Stimulated activated CD4-positive, alpha-beta T cell treated with anti-CD3 and anti-CD28 coated beads, Interleukin-4, amount 100 ng/mL, for 48 hours (primary cell): ENCODE results near the gene LRRC73.
A peak's percentile ranks its signal among the peaks of the same experiment; 100 is the strongest.
"Not testable (repeated sequence)": the region's sequence is repeated elsewhere in the genome, so short reads cannot be mapped to it uniquely, and the experiment has no call there.

Experiments used
- DNase-seq, 2 donors: peaks; one replicate each; pipeline ENCODE4 v3.0.0-alpha.2; 2020; ENCODE audit warnings: low read depth in 2 of 2

LRRC73 gene

DNA sequence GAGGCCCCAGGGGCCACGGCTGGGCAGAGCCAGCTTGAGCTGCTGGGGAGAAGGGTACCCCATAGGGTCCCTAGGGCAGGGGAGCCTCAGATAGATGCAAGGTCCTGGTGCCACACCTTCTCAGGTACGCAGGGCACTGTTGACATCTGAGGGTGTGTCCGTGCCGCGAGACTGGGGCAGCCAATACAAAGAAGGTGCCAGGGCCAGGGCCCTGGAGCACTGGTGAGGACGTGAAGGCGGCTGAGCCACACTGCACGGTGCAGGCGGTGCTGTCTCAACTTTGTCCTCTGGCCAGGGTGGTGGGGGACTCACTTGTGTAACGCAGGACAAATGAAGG is 649 bp upstream of the LRRC73 start:
- no peak for DNase-seq

DNA sequence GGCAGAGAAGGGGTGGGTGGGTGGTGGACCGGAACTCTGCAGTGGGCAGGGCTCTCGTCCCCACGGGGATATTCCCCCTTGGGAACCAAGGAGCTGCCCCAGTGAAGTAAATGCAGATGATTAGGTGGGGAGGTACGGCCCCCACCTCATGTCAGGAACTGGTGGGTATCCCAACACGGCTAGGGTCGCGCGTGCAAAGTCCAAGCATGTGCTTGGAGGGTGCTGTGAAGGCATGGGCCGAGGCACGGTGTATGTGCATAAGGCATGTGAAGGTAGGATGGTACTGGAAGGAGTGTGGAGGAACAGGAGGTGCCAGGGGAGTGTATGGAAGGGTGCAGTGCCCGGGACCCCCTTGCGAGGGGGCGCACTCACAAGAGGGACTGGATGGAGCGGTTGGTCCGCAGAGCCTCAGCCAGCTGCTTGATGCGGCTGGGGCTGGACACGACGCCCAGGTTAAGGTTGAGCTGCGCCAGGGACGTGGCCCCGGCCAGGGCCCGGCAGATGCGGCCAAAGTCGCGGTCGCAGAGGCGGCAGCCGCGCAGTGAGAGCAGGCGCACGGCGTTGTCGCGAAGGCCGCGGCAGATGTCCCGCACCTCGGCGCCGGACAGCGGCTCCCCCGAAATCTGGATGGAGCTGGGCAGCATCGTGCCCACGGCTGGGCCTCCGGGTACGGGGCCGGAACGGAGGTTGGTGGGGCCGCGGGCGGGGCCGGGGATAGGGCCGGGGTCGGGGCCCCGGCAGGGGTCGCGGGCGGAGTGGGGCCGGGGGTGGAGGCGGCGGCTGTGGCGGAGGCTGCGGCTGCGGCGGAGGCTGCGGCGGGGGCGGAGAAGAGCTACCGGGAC is 783 bp downstream of the LRRC73 start:
- no peak for DNase-seq

DNA sequence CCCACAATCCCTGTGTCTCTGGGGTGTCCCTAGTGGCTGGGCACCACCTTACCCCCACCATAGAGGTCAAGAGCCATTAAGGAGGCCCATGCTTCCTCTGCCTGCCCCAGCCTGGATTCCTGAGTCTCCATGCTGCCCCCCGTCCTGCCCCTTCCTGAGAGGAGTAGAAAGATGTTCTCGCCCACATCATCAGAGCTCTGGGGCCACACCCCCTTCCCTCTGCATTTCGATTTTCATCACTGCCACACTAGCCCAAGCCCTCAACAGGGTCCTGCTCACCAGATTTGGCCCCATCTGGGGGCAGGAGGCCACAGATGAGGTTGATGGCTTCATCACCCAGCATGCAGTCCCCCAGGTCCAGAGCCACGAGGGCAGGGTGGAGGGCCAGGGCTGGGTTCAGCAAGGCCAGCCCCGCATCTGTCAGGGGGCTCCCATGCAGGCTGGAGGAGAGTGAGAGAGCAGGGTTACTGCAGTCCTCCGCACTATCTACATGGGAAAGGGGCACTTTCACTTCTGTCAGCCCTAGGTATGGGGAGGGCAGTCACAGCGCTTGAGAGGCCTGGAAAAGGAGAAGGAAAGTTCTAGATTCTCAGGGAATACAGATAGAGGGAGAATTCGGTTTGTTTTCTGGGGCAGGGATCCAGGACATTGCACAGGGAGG is 1.5 kb downstream of the LRRC73 start:
- no peak for DNase-seq

DNA sequence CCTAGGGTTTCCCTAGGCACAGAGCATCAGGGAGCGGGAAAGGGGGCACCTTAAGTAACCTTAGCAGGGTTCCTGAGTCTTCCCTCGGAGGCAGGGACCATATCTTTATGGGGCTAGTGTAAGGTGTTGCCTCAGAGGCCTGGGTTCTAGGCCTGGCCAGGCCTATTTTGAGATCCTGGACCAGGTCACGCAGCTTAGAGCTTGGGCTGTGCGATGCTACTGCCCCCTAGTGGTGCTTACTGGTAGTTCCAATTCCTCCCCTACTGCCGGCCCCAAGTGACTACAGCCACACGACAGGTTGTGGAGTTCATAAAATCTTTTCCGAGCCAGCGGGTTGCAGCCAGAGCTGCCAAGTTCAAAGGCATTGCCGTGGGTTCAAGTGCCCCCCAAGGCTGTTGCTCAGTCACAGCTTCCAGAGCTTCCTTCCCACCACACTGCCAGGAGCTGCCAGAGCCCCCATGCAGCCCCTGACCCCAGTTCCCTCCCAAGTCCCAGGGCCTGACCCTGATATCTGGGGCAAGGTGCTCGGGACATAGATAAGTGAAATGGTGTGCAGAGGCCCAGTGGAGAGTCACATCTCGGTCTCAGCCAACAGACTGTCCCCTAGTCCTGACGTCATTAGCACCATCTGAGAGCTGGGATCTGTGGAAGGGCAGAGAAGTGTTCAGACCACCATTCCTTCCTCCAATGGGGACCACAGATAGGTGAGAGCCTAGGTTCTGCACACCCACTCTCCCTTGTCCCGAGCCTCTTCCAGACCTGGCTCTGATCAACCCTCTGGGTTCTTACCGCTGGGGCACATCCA is 3.3 kb downstream of the LRRC73 start:
- DNase-seq, result peak; percentile 68 to 78

DNA sequence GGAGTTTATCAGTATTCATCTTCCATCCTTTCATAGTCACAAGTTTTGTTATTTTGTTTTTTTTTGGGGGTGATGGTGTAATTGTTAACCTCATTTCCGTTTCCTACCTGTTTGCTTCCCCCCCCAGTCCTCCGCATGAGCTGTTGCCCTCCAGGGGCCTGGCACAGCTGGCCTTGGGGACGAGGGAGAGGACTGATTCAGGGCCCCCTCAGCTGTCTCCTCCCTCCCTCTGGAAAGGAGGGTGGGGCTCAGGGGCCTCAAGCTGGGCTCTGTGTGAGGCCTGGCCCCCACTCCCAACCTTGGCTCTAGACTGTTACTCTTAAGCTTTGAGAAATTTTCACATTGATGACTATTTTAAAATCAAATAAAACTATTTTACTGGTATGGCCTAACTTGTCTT is 4.0 kb downstream of the LRRC73 start:
- no peak for DNase-seq

DNA sequence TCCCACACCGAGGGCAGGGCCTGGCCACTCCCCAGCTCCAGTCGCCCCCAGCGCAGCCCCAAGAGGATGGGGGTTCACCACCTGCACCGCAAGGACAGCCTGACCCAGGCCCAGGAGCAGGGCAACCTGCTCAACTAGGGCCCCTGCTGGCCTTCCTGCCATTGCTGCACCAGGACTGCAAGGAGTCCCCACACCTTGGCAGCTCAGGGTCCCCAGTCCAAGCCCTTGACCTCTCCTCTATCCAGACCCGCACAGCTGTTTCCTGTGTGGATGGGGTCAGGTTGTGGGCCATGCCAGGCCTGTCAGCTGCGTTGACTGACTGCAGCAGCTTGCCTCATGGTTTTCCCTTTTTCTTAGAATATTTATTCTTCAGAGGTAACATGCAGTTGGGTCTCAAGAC is 4.4 kb downstream of the LRRC73 start:
- DNase-seq, result no peak

DNA sequence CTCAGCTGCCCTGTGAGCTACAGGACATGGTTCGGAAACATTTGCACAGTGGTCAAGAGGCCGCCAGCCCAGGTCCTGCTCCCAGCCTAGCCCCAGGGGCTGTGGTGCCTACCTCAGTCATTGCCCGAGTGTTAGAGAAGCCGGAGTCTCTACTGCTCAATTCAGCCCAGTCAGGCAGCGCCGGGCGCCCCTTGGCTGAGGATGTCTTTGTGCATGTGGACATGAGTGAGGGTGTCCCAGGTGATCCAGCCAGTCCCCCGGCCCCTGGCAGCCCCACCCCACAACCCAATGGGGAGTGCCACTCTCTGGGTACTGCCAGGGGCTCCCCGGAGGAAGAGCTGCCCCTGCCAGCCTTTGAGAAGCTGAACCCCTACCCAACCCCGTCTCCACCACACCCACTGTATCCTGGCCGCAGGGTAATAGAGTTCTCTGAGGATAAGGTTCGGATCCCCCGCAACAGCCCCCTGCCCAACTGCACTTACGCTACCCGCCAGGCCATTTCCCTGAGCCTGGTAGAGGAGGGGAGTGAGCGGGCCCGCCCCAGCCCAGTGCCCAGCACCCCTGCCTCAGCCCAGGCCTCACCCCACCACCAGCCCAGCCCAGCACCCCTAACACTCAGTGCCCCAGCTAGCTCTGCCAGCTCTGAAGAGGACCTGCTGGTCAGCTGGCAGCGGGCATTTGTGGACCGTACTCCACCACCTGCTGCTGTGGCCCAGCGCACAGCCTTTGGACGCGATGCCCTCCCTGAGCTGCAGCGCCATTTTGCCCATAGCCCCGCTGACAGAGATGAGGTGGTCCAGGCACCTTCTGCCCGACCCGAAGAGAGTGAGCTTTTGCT is 5.2 kb downstream of the LRRC73 start:
- DNase-seq, result no peak

DNA sequence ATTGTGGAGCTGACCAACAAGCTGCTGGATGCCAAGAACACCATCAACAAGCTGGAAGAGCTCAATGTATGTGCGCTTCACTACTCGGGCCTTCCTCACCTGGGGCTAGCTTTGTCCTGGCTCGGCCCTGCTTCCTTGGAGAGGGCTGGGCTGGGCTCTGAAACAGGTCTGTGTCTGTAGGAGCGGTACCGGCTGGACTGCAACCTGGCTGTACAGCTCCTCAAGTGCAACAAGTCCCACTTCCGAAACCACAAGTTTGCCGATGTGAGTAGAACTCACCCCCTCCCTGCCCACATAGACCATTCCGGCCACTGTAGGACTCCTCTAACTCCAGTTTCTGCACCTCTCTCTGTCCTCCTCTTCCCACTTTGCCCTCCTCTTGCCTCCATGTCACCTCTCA is 6.7 kb downstream of the LRRC73 start:
- DNase-seq, result no peak

DNA sequence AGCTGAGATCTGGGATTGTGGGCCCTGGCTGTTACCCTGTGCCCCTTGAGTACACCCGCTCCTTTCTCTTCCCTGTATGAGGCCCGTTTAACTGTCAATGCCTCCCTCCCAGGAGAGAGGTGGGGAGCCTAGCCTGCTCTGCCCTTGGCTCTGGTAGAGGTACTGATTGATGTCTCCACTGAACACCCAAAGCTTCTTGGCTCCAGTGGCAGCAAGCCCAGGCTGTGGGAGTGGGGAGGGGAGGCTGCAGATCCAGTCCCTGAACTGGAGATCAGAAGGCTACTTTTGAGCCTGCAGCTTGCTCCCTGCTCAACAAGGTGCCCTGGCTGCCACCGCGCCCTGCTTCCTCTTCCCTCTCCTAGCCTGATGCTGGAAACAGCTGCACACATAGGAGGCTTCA is 7.5 kb downstream of the LRRC73 start:
- no peak for DNase-seq

DNA sequence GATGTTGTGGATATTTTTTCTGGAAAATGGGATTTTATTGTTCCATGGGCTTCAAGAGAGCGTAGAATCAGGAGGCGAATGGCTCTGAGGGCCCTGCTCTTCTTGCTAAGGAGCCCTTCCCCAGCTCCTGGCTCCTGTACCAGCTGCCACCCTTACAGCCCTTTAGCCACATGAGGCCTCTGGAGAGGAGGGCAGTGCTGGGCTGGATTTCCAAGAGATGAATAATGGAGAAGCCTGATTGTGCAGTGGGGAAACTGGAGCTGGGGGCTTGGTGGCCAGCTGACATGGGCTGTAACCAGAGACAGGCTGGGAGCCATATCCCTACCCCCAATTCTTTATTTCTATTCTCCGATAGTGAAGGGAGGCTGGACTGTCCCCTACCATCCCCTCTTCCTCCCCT is 9.2 kb downstream of the LRRC73 start:
- DNase-seq, result no peak

DNA sequence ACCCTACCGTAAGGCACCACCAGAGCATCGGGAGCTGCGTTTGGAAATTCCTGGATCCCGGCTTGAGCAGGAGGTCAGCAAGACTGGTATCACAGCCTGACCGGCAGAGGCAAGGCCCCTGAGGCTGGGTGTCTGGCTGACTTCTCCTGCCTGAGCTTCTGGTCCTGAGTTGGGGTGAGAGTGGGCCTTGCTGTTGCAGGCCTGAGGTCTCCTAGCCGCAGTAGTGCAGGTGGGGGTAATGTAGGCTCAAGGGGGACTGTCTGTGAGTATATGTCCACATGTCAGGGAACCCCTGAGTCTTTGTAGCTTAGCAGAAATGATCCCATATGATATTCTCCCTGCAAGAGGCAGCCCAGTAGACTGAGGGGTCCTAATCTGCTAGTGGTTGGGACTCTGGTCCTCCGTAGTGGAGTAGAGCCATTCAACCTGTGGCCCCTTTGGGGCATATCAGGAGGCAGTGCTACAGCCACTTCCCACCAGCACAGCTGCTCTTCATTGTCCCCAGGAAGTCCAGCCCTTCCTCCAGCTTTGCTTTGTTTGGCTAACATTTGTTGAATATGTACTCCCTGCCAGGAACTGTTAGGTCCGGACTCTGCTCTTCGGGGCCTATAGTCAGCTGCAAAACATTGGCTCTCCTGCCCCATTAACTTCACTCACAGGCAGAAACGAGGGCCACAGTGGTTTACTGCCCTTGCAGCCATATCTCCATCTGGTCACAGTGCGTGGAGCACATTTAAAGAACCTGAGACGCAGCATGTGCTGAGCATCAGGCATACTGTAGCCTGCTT is 10.9 kb downstream of the LRRC73 start:
- DNase-seq, result no peak

DNA sequence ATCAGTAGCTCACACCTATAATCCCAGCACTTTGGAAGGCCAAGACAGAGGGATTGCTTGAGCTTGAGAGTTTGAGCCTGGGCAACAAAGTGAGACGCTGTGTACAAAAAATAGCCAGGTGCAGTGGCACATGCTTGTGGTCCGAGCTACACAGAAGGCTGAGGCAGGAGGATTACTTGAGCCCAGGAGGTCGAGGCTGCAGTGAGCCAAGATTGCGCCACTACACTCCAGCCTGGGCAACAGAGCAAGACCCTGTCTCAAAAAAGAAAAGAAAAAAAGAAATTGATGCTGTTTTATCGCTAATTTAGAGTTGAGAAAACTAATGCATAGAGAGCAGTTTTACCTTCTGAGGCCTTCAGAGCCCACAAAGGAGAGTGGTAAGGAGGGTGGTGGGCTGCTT is 11.9 kb downstream of the LRRC73 start:
- DNase-seq, result not testable (repeated sequence)

DNA sequence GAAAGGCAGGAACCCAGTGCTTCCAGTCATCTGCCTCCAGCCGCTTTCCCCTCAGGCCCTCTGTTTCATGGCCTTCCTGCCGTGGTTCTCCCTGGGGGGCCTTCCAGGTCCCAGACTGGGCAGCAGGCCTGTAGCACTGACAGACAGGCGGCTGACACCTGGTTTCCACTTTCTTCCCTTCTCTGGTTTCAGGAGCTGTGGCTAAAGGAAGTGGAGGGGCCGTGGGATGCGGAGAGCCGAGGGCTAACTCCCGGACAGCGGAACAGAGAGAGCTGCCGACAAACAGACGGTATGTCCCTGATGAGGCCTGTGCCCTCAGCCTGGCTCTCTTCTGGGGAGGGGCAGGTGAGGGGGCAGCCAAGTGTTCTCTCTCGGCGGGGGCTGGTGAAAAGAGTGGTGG is 12.5 kb downstream of the LRRC73 start:
- DNase-seq, result no peak

DNA sequence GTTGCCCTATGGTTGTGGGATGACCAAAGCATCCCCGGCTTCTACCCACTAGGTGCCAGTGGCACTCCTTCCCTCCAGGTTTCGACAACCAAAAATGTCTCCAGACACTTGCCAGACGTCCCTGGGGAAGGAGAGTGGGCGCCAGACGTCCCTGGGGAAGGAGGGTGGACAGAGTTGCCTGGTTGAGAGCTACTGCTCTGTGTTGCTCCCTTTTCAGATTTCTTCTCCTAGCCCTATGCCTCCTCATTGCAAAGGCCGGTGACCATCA is 13.1 kb downstream of the LRRC73 start:
- DNase-seq, result no peak

DNA sequence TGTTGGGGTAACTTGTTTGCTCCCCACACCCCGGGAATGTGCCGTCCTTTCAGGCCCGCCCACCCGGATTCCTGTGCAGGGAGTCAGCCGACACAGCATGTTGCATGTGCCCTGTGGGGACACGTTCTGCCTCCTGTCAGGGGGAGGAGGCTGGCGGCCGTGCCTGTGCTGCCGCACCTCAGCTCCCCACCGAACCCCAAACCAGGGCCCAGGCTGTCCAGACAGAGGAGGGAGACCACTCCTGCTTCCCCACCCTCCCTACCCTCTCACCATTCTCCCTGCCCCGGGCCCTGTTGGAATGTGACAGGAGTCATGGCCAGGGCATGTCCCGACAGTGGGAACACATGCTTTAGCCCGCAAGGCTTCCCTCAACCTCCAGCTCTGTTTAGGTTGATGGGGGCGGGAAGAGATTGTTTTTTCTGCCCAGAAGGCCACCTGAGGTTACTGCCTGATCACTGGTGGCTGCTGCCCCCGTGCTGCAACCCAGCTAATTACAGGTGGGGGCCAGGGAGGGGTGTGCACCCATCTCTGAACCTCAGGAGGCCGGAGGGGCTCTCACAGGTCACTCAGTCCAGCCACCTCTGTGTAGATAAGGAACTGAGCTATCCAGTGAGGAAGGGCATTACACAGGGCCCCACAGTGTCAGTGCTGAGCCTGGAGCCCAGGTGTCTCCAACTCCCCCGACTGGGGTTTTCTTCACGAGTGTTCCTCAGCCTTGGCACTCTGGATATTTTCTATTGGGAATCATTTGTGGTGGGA is 13.6 kb downstream of the LRRC73 start:
- no peak for DNase-seq

DNA sequence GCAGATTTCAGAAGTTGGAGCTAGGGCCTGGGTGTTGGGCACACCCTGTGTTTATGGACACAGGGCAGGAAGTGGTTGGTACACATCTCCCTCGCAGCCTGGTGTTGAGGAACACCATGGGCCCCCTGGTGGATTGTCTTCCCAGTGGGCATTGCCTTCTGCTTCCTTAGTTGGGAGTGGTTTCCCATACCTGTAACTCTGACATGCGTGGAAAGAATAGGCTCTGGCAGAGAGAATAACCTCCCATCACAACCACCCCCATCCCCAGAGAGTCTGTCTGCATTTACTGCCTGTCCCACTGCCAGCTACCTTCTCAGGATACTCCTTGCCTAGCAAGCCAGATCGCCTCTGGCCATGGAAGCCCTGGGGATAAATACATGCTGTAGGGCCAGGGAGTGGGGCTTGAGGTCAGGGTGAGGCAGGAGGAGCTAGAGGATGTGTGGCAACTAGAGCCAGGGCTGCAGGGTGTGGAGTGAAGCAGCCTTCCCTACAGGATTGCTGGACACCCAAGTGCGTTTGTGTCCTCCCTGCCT is 14.7 kb downstream of the LRRC73 start:
- DNase-seq, result no peak

DNA sequence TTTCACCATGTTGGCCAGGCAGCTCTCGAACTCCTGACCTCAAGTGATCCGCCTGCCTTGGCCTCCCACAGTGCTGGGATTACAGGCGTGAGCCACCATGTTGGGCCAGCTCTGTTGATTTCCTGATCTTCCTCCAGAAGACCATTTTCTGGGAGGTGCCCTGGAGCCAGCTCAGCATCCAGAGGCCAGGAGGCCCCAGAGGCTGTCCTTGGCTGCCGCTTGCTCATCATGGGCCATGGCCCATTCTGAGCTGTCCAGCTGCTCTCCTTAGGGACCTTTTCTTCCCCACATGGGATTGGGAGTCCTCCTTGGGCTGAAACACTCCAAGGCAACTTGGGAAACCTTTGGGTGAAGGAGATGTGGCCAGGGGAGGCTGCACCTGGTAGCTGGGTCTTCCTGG is 15.4 kb downstream of the LRRC73 start:
- DNase-seq, result no peak

DNA sequence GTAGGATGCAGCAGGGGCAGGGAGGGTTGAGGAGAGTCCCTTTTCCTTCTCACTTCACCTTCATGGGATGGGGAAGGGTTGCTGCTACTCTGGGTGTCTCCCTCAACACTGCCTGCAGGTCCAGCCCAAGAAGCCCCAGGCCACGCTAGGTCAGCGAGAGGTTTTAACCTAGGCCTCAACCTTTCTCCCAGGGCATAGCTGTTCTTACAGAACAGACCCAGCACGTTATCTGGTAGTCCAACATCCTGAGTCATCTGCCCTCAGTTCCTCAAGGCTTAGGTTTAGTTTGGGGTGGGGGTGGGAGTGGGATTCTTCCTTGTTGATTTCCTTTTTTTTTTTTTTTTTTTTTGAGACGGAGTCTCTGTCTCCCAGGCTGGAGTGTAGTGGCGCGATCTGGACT is 15.8 kb downstream of the LRRC73 start:
- DNase-seq, result no peak

DNA sequence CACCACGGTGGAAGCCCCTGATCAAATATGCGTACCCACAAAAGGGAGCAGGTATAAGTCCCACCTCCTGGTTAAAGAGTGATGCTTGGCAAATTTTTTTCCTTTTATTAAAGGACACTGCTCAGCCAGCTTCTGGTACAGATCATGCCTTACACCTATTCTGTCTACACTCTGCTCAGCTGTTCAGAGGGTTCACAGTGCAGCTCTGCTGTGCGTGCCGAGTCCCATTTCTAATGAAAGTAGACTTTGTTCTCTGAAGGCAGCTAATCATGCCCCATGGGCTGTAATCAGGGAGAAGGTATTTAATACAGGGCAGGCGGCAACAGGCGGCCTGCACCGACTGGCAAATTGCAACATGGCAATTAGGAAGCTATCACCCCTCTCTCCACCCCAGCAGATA is 16.3 kb downstream of the LRRC73 start:
- DNase-seq, result no peak

DNA sequence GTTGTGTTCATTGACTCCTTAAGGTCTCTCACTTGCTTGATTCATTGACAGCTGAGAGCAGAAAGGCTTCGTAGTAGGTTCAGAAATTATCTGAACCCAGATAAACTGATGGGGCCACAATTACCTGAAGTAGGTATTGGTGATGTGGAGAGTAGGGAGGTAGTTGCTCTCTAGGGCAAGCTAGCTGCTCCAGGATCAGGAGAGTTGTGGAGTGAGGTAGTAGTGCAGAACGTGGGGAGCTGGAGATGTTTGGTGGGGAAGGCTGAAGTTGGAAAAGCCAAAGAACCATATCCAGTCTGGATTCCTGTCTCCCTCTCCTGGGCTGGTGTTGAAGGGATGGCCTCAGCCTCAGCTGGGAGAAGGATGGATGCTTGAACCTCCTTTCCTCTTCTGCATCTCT is 16.9 kb downstream of the LRRC73 start:
- no peak for DNase-seq
